Parathyroid adenoma (tissue), 2 donors: ENCODE data around the gene ZNF331.
"Not testable (repeated sequence)": the region's sequence is repeated elsewhere in the genome, so short reads cannot be mapped to it uniquely, and the experiment has no call there.

Source experiments
- H2AFZ ChIP-seq: fragments of 300-600 bp; sonication (generic); one replicate; pipeline ENCODE4 v1.7.0; 2017; ENCODE audit warnings: antibody characterized with exemption, mild to moderate bottlenecking
- H3K27ac ChIP-seq: fragments of 300-600 bp; sonication (generic); one replicate; pipeline ENCODE4 v1.7.0; 2017
- H3K27me3 ChIP-seq: fragments of 300-600 bp; sonication (generic); one replicate; pipeline ENCODE4 v1.7.0; 2017; ENCODE audit warnings: low read length; ENCODE audit not compliant: control insufficient read depth, insufficient read depth
- H3K36me3 ChIP-seq: fragments of 300-600 bp; sonication (generic); one replicate; pipeline ENCODE4 v1.7.0; 2017; ENCODE audit warnings: low read length; ENCODE audit not compliant: control insufficient read depth, insufficient read depth
- H3K4me1 ChIP-seq: fragments of 300-600 bp; sonication (generic); one replicate; pipeline ENCODE4 v1.7.0; 2017; ENCODE audit warnings: control low read depth
- H3K4me2 ChIP-seq: fragments of 300-600 bp; sonication (generic); one replicate; pipeline ENCODE4 v1.7.0; 2017; ENCODE audit warnings: low read length
- H3K4me3 ChIP-seq: fragments of 300-600 bp; sonication (generic); one replicate; pipeline ENCODE4 v1.7.0; 2017; ENCODE audit warnings: low read depth, low read length
- H3K79me2 ChIP-seq: fragments of 300-600 bp; sonication (generic); one replicate; pipeline ENCODE4 v1.7.0; 2017; ENCODE audit warnings: control low read depth
- H3K9ac ChIP-seq: fragments of 300-600 bp; sonication (generic); one replicate; pipeline ENCODE4 v1.7.0; 2017; ENCODE audit warnings: mild to moderate bottlenecking
- H3K9me3 ChIP-seq: fragments of 300-600 bp; sonication (generic); one replicate; pipeline ENCODE4 v1.7.0; 2017; ENCODE audit warnings: low read length; ENCODE audit not compliant: control insufficient read depth
- CTCF ChIP-seq: fragments of 300-600 bp; sonication (generic); IDR thresholded peaks from one replicate; pipeline ENCODE4 v1.7.0; 2017; ENCODE audit warnings: antibody characterized with exemption, mild to moderate bottlenecking
- donor health status: primary hyperparathyroidism.

Gene ZNF331

DNA sequence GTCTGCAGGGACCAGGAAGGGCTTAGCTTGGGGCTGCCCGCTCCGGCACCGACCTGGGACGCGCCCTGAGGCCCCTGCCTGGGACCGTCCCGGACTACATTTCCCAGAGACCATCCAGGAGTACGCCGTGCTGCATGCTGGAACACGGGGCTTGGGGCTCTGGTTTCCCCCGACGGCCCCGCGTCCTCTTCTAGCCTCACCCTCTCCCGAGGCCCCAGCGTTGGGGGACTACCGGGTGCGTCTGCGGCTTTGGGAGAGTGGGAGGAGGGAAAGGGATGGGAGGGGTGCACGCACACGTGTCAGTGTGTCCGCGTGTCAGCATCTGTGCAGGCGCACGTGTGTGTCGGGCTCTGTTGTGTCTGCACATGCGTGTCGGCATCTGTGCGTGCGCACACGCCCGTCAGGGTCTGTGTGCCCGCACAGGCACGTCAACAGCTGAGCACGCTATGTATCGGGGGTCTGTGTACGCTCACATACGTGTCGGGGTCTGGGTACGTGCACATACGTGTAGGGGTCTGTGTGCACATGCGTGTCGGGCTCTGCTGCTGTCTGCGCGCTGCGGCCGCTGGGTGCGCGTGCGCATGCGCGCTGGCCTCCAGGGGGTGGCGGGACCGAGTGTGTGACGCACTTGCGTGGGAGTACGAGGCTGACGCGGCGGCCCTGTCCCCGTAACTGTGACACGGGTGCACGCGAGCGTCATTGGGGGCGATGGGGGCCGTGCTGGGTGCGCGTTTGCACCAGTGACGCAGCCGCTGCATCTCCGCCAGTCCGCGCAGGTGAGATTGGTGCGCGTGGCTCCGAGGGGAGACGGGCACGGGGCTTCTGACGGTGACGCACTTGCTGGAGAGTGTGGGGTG lies at the start of gene ZNF331:
ZNF331 (plus strand) TSS at position 625 of the 857 bp plus-strand sequence. CDS start 31,232 bp downstream, outside the sequence.
- Histone ChIP-seq H2AFZ (peak within 1 kb of the TSS; percentile 87), H3K9me3 (no peaks in the 10 kb centered on the region), H3K27ac (peak within 1 kb of the TSS; percentile 78), H3K79me2 (peaks cover 5% of the 10 kb centered on the region), H3K4me2 (peak within 1 kb of the TSS; percentile 90), H3K4me3 (peak within 1 kb of the TSS; percentile 78), H3K27me3 (no peaks in the 10 kb centered on the region), H3K9ac (peak within 1 kb of the TSS; percentile 46), H3K4me1 (no peaks in the 10 kb centered on the region), H3K36me3 (no peaks in the 10 kb centered on the region)
- TF ChIP-seq CTCF = peak; percentile 20

DNA sequence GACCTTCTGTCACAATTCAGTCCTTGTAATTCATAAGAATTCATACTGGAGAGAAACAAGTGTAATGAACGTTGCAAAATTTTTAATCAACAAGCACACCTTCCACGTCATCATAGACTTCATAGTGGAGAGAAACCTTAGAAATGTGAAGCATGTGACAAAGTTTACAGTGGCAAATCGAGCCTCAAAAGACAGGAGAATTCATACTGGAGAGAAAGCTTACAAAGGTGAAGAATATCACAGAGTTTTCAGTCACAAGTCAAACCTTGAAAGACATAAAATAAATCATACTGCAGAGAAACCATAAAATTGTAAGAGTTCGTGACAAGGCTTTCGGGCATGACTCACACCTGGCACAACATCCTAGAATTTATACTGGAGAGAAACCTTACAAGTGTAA lies 45.8 kb upstream of the ZNF331 start:
- no peak overlapping the region for H2AFZ ChIP-seq
- no peaks in the 10 kb centered on the region for H3K36me3 ChIP-seq
- TF ChIP-seq CTCF = no peak

DNA sequence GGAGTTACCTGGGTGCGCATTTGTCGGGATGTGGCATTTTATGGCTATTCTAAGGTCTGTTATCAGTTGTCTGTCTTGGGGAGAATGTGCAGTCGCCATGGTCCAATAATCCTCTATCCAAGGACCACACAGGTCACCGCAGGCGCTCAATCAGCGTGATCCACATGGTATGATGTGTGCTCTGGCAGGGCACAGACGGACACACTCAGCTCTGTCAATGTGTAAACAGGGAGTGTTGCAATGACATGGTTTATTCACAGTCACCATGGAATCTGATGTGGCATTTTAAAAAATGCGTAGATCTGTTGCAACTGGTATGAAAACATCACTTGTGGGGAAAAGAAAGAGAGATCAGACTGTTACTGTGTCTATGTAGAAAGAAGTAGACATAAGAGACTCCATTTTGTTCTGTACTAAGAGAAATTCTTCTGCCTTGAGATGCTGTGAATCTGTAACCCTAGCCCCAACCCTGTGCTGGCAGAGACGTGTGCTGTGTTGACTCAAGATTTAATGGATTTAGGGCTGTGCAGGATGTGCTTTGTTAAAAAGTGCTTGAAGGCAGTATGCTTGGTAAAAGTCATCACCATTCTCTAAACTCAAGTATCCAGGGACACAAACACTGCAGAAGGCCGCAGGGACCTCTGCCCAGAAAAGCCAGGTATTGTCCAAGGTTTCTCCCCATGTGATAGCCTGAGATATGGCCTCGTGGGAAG lies 40.5 kb upstream of the ZNF331 start:
- not testable (repeated sequence) for H3K79me2 ChIP-seq, H3K27ac ChIP-seq, H3K9ac ChIP-seq, H3K4me2 ChIP-seq, H3K4me1 ChIP-seq, H3K36me3 ChIP-seq, H3K27me3 ChIP-seq, H3K4me3 ChIP-seq, H3K9me3 ChIP-seq
- peak overlapping the region; percentile 16 for H2AFZ ChIP-seq

More for the DNA sequence above, 45.8 kb upstream of the ZNF331 start:
- Histone ChIP-seq H3K27ac (no peak overlapping the region), H3K4me2 (no peak overlapping the region), H3K9ac (no peak overlapping the region), H3K9me3 (no peaks in the 10 kb centered on the region), H3K4me3 (no peak overlapping the region), H3K79me2 (no peaks in the 10 kb centered on the region), H3K27me3 (no peaks in the 10 kb centered on the region), H3K4me1 (no peaks in the 10 kb centered on the region)

- not testable (repeated sequence) for H3K27ac ChIP-seq, H3K36me3 ChIP-seq, H3K79me2 ChIP-seq, H3K4me3 ChIP-seq, H3K4me2 ChIP-seq, H3K4me1 ChIP-seq, H3K9ac ChIP-seq, H3K27me3 ChIP-seq, H3K9me3 ChIP-seq, H2AFZ ChIP-seq
These were observed 39.9 kb upstream of the ZNF331 start for GRCh38 chr19:53498024-53498395.

GRCh38 chr19:53503151-53503550 lies 34.8 kb upstream of the ZNF331 start:
- H3K4me1 ChIP-seq, H3K9ac ChIP-seq, H3K36me3 ChIP-seq, H3K4me3 ChIP-seq, H3K4me2 ChIP-seq, H3K9me3 ChIP-seq, H3K27me3 ChIP-seq, H3K79me2 ChIP-seq: not testable (repeated sequence)
- Histone ChIP-seq H3K27ac (peak overlapping the region; percentile 34), H2AFZ (peak overlapping the region; percentile 72)

GRCh38 chr19:53503671-53504364 lies 34.1 kb upstream of the ZNF331 start:
- not testable (repeated sequence) for H3K4me1 ChIP-seq, H3K9me3 ChIP-seq, H3K27me3 ChIP-seq, H3K36me3 ChIP-seq, H3K79me2 ChIP-seq, H3K9ac ChIP-seq
- Histone ChIP-seq H3K4me3 (peak overlapping the region; percentile 41), H3K4me2 (peak overlapping the region; percentile 70), H3K27ac (peak overlapping the region; percentile 53), H2AFZ (peak overlapping the region; percentile 39)
